Neutrophil (primary cell): ENCODE measurements around the gene STAB1.

Experiments used
- H3K27ac ChIP-seq: fragments of 200-600 bp; sonication (generic); 2 replicates; pipeline ENCODE4 v1.5.1; 2016; ENCODE audit warnings: mild to moderate bottlenecking, moderate library complexity
- H3K27me3 ChIP-seq: fragments of 200-600 bp; sonication (generic); 2 replicates; pipeline ENCODE4 v1.6.0; 2016; ENCODE audit warnings: mild to moderate bottlenecking
- H3K36me3 ChIP-seq: fragments of 200-600 bp; sonication (generic); 2 replicates; pipeline ENCODE4 v1.5.1; 2017
- H3K4me1 ChIP-seq, 2 experiments: fragments of 200-600 bp in 1 of 2; sonication (generic) in 1 of 2; 1 replicate in 1 of 2; 2 replicates in 1 of 2; pipeline versions ENCODE4 v1.5.1 to v1.6.1; 2013 to 2016; ENCODE audit warnings: low read depth in 1 of 2, low read length in 1 of 2, mild to moderate bottlenecking in 1 of 2, moderate library complexity in 1 of 2; ENCODE audit not compliant: control insufficient read depth in 1 of 2, insufficient read depth in 1 of 2
- H3K4me3 ChIP-seq, 2 experiments: fragments of 200-600 bp in 1 of 2; sonication (generic) in 1 of 2; 1 replicate in 1 of 2; 2 replicates in 1 of 2; pipeline ENCODE4 v1.5.1; 2013 to 2016; ENCODE audit warnings: low read depth in 1 of 2, low read length in 1 of 2, mild to moderate bottlenecking in 1 of 2, moderate library complexity in 1 of 2
- H3K9me3 ChIP-seq: fragments of 200-600 bp; sonication (generic); 2 replicates; pipeline ENCODE4 v1.5.1; 2016
- TF ChIP-seq, protein P1 (sequence below): fragments of 200-600 bp; sonication (generic); IDR thresholded peaks from 2 replicates; pipeline ENCODE4 v1.5.1; 2016; ENCODE audit warnings: antibody characterized with exemption

The STAB1 gene

DNA sequence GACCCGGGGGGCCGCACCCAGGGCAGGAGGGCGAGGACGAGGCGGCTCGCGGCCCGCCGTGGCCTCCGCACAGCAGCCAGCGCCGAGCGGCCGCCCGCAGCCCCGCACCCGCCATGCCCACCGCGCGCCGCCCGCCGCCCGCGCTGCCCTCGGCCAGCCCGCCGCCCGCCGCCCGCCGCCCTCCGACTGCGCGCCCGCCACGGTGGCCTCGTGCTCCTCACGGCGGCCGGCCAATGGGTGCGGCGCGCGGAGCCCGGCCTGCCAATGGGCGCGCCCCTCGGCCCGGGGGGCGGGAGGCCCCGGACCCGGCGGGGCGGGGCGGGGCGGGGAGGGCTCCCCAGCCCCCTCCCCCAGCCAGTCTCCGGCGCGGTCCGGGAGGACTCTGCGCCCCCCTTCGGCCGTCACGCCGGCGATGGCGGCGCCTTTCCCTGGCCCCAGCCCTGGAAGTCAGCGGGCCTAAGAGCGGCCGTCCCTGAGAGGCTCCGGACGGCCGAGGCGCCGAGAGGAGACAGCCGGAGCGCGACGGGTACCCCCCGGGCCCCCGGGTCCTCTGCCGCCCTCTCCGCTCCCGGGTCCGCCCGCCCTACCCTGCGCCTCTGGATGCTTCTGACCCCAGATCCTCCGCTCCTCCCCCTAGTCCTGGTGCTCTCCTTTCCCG, 38.6 kb downstream of the STAB1 start, which contains the start of gene NT5DC2:
TSS of gene NT5DC2 (minus strand) at position 235 of the 658 bp plus-strand sequence. CDS start at position 115, 120 bp downstream.
- H3K27me3 ChIP-seq: peaks cover 63% of the 10 kb centered on the region
- TF ChIP-seq, protein P1, sequence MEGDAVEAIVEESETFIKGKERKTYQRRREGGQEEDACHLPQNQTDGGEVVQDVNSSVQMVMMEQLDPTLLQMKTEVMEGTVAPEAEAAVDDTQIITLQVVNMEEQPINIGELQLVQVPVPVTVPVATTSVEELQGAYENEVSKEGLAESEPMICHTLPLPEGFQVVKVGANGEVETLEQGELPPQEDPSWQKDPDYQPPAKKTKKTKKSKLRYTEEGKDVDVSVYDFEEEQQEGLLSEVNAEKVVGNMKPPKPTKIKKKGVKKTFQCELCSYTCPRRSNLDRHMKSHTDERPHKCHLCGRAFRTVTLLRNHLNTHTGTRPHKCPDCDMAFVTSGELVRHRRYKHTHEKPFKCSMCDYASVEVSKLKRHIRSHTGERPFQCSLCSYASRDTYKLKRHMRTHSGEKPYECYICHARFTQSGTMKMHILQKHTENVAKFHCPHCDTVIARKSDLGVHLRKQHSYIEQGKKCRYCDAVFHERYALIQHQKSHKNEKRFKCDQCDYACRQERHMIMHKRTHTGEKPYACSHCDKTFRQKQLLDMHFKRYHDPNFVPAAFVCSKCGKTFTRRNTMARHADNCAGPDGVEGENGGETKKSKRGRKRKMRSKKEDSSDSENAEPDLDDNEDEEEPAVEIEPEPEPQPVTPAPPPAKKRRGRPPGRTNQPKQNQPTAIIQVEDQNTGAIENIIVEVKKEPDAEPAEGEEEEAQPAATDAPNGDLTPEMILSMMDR: no peak
- H3K9me3 ChIP-seq: no peaks in the 10 kb centered on the region
- H3K27ac ChIP-seq: no peak within 1 kb of the TSS
- no peaks in the 10 kb centered on the region for H3K36me3 ChIP-seq
- peak within 1 kb of the TSS in 1 of 2 experiments; percentile 51 for H3K4me3 ChIP-seq
- peaks cover 22 to 42% of the 10 kb centered on the region in 2 experiments for H3K4me1 ChIP-seq

DNA sequence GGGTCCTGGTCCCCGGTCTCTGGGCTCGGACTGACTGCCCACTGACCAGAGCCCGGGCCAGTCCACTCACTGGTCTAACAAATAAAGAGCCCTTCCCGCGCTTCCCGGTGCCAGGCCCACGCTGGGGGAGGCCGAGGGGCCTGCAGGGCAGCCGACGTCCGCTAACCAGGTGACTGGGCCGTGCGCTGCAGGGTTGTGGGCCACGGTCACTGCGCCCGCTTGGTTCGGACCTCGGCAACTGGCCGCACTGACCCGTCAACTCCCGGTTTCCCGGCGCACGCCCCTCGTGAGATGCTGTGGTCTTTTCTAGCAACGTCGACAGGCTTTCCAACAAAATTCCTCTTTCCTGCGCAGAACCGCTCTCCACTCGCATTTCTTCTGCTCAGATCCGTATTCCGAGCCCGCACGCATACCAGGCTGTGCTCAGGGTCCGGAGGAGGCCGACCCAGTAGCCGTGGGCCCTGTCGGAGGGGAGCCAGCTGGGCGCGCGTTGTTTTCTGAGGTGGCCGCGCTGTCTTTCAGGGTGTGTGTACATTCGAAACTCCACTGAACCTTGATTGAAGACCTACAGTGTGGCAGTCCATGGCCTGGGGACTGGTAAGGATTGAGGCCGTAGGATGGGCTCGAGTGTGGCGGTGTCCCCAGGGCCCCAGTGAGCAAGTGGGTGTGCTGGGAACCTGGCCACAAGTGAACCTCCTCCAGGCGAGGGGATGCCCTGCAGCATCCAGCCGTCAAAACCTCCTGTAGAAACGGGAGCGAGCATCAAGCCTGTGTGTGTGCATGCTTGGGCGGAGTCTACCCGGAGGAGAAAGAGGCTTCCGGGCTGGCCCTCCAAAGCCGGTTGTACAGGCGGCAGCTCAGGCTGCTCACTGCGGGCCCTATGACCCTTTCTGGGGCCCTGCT, 39.4 kb downstream of the STAB1 start:
- Histone ChIP-seq H3K4me3 (peak overlapping the region in 1 of 2 experiments; percentile 27), H3K4me1 (peaks cover 30 to 48% of the 10 kb centered on the region in 2 experiments), H3K36me3 (no peaks in the 10 kb centered on the region), H3K27ac (no peak overlapping the region), H3K9me3 (no peaks in the 10 kb centered on the region), H3K27me3 (peaks cover 63% of the 10 kb centered on the region)
- TF ChIP-seq, protein P1: no peak

DNA sequence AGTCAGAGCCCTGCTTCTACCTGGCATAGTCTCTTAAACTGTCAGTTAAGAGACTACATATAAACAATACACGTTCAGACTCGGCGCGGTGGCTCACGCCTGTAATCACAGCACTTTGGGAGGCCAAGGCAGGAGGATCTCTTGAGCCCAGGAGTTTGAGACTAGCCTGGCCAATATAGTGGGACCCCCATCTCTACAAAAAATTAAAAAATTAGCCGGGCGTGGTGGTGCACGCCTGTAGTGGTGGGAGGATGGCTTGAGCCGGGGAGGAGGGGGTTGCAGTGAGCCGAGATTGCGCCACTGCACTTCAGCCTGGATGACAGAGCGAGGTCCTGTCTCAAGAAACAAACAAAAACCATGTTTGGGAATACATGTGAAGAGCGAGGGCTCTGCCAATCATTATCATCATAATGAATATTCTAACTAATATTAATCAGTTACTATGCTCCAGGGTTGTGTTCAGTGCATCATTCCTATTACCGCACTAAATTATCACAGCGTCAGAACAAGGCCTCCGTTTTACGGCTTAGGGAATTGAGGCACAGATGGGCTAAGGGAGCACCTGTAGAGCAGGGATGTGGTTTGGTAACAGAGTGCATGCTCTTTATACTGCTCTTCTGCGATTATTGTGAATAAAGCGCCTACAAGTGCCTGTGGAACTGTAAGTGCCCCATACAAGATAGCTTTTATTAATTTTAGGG, 40.4 kb downstream of the STAB1 start:
- peak overlapping the region; percentile 29 for H3K27ac ChIP-seq
- no peaks in the 10 kb centered on the region for H3K36me3 ChIP-seq
- H3K4me1 ChIP-seq: peaks cover 30 to 48% of the 10 kb centered on the region in 2 experiments
- TF ChIP-seq, protein P1: no peak
- no peaks in the 10 kb centered on the region for H3K9me3 ChIP-seq
- H3K27me3 ChIP-seq: peaks cover 58% of the 10 kb centered on the region
- peak overlapping the region in 1 of 2 experiments; percentile 77 for H3K4me3 ChIP-seq

DNA sequence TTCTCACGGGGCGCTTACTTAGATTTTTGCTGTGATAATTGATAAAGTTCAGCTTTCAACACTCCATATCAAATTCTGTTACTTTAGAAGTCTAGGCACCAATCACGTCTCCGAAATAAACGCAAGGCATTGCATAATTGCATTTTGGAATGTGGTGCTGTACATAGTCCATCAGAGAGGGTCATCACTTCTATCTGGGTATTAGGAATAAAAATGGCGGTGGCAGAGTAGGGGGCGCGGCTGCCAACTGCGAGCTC, 40.9 kb downstream of the STAB1 start:
- TF ChIP-seq, protein P1: no peak
- no peaks in the 10 kb centered on the region for H3K9me3 ChIP-seq
- peak overlapping the region; percentile 74 to 77 for H3K4me3 ChIP-seq
- H3K36me3 ChIP-seq: no peaks in the 10 kb centered on the region
- peak overlapping the region; percentile 29 for H3K27ac ChIP-seq
- H3K27me3 ChIP-seq: peaks cover 54% of the 10 kb centered on the region
- H3K4me1 ChIP-seq: peaks cover 30 to 48% of the 10 kb centered on the region in 2 experiments

DNA sequence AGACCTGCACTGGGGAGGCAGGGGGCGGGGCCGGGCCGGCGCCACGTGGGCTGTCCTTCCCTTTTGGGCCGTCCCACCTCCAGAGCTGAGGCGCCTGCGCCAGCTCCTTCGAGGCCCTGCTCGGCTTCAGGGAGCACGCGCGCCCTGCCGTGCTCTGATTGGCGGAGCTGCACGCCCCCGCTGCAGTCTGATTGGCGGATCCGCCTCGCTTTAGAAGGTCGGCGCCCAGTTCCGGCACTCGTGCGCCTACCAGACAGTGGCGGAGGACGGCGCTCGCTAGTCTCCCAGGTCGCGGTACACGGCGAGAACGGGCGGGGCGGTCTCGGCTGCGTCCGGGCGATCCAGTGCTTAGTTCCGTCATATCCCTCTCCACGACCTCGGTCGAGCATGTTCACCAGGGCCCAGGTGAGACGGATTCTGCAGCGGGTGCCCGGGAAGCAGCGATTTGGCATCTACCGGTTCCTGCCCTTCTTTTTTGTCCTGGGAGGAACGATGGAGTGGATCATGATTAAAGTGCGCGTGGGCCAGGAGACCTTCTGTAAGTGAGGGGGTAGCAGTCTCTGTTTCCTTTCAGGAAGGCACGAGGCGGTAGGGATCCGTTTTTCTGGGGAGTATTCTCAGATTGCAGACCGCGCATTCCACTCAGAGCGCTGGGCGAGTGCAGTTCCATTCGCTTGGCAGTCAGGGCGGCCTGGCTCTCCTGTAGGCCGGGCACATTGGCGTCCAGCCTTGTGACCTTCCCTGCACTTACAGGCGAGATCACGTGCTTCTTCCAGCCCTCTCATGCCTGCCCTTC, 41.4 kb downstream of the STAB1 start, which contains the start of gene UQCC5:
TSS of gene UQCC5 (plus strand) at position 237 of the 796 bp plus-strand sequence. CDS start at position 388, 151 bp downstream.
- TF ChIP-seq, protein P1: peak; percentile 46
- Histone ChIP-seq H3K4me3 (peak within 1 kb of the TSS; percentile 74 to 77), H3K4me1 (peaks cover 30 to 48% of the 10 kb centered on the region in 2 experiments), H3K27me3 (peaks cover 48% of the 10 kb centered on the region), H3K9me3 (no peaks in the 10 kb centered on the region), H3K27ac (peak within 1 kb of the TSS; percentile 29), H3K36me3 (no peaks in the 10 kb centered on the region)
